Astrocyte (in vitro differentiated cells and primary cell): ENCODE measurements around the gene VAMP8. TPM values are rescaled to one million over a fixed set of nuclear protein-coding genes. Genes with fewer than 3 reads are reported as not detected.

Experiments
- DNase-seq: peaks from one replicate; pipeline ENCODE4 v3.0.0-alpha.2; 2010; ENCODE audit warnings: low read depth
- FAIRE-seq: peaks from 2 replicates; lab custom pipeline; 2011; peaks lifted over from hg19 to GRCh38; lab: Jason Lieb, UNC
- H2AFZ ChIP-seq: 2 replicates; pipeline ENCODE4 v1.6.0; 2012; ENCODE audit warnings: low read depth, low read length, inconsistent platforms
- H3K27ac ChIP-seq: 2 replicates; pipeline ENCODE4 v1.5.1; 2011; ENCODE audit warnings: low read depth, low read length, inconsistent platforms
- H3K27me3 ChIP-seq: 2 replicates; pipeline ENCODE4 v1.6.0; 2011; ENCODE audit warnings: low read length, inconsistent platforms; ENCODE audit not compliant: insufficient read depth
- H3K36me3 ChIP-seq: 2 replicates; pipeline ENCODE4 v1.5.1; 2011; ENCODE audit warnings: low read length, inconsistent platforms; ENCODE audit not compliant: insufficient read depth
- H3K4me1 ChIP-seq: 2 replicates; pipeline ENCODE4 v1.5.1; 2011; ENCODE audit warnings: low read length, inconsistent platforms; ENCODE audit not compliant: insufficient read depth
- H3K4me2 ChIP-seq: 2 replicates; pipeline ENCODE4 v1.6.0; 2012; ENCODE audit warnings: low read length, inconsistent platforms
- H3K4me3 ChIP-seq: 2 replicates; pipeline ENCODE4 v1.5.1; 2011; ENCODE audit warnings: low read depth, mild to moderate bottlenecking, low read length, inconsistent platforms; ENCODE audit not compliant: insufficient read depth
- H3K79me2 ChIP-seq: 2 replicates; pipeline ENCODE4 v1.6.0; 2012; ENCODE audit warnings: mild to moderate bottlenecking, low read length, inconsistent platforms; ENCODE audit not compliant: insufficient read depth
- H3K9ac ChIP-seq: 2 replicates; pipeline ENCODE4 v1.6.0; 2012; ENCODE audit warnings: mild to moderate bottlenecking, low read length, inconsistent platforms
- H3K9me3 ChIP-seq: 2 replicates; pipeline ENCODE4 v1.5.1; 2012; ENCODE audit warnings: low read depth, mild to moderate bottlenecking, low read length, inconsistent platforms; ENCODE audit not compliant: insufficient read depth
- H4K20me1 ChIP-seq: 2 replicates; pipeline ENCODE4 v1.6.0; 2012; ENCODE audit warnings: low read length, inconsistent platforms; ENCODE audit not compliant: insufficient read depth
- H3K27ac Mint-ChIP-seq: one replicate; pipeline ENCODE4 v1.8.0; 2021; ENCODE audit warnings: mild to moderate bottlenecking, mixed read lengths; ENCODE audit not compliant: unreplicated experiment
- H3K27me3 Mint-ChIP-seq: one replicate; pipeline ENCODE4 v1.8.0; 2021; ENCODE audit warnings: low read depth, mixed read lengths; ENCODE audit not compliant: unreplicated experiment
- H3K36me3 Mint-ChIP-seq: one replicate; pipeline ENCODE4 v1.8.0; 2021; ENCODE audit warnings: low read depth, mixed read lengths; ENCODE audit not compliant: unreplicated experiment
- H3K4me1 Mint-ChIP-seq: one replicate; pipeline ENCODE4 v1.8.0; 2021; ENCODE audit warnings: low read depth, mixed read lengths; ENCODE audit not compliant: unreplicated experiment
- H3K4me3 Mint-ChIP-seq: one replicate; pipeline ENCODE4 v1.8.0; 2021; ENCODE audit warnings: mild to moderate bottlenecking, moderate library complexity, mixed read lengths; ENCODE audit not compliant: unreplicated experiment
- H3K9me3 Mint-ChIP-seq: one replicate; pipeline ENCODE4 v1.8.0; 2021; ENCODE audit warnings: mild to moderate bottlenecking, mixed read lengths; ENCODE audit not compliant: unreplicated experiment
- EZH2 ChIP-seq: IDR thresholded peaks from 2 replicates; pipeline ENCODE4 v1.6.1; 2012; ENCODE audit warnings: mild to moderate bottlenecking, low read length, inconsistent platforms; ENCODE audit not compliant: insufficient read depth
- total RNA-seq: library from RNA; stranded (reverse); gene quantifications from 2 replicates; pipeline ENCODE4 v1.2.1, GENCODE V29; 2021
- TF ChIP-seq, protein P1 (sequence below): IDR thresholded peaks from 2 replicates; pipeline ENCODE4 v1.5.1; 2011; ENCODE audit warnings: low read depth, mild to moderate bottlenecking, inconsistent platforms, low read length, moderate library complexity; ENCODE audit not compliant: insufficient read depth

VAMP8 gene
- total RNA-seq, 1 donor from 2014 or later: 35.3 TPM

DNA sequence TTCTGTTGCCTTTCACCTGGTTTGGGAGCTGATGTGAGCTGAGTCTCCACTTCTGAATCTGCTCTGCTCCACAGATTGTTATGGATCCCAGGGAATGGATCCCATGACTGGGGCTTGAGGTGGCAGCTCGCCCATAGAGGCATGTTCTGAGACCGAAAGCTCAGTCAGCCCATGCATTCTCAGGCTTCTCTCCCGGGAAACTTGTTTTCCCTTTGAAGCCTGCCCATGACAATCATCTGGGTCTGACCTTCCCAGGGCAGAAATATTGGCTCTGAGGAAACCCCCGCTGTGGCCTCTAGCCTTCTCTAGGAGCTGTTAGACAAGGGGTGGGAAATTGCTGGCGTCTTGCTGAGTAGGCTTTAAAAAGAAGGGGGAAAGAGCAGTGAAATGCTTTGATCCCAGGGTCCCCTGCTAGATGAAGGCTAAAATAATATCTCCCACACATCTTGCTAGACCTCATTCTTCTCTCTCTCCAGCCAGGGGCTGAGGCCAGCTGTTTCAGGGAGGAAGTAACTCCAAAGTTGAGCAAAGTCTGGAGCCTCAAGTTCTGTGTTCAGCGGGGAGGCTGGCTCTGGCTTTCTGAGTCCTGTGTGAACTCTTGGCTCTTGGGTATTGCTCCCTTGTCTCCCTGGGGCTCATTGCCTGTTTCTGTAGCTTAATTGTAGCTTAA, 2.0 kb downstream of the VAMP8 start:
- no peaks in the 10 kb centered on the region for H3K27me3 ChIP-seq
- no peak overlapping the region for H3K27ac ChIP-seq
- DNase-seq (no peak), FAIRE-seq (no peak)
- H3K36me3 ChIP-seq: no peaks in the 10 kb centered on the region
- no peaks in the 10 kb centered on the region for H4K20me1 ChIP-seq
- Mint-ChIP-seq H3K4me3 (peak overlapping the region; percentile 60), H3K36me3 (peaks cover 6% of the 10 kb centered on the region), H3K4me1 (peaks cover 29% of the 10 kb centered on the region), H3K9me3 (no peaks in the 10 kb centered on the region), H3K27ac (peak overlapping the region; percentile 55), H3K27me3 (peaks cover 7% of the 10 kb centered on the region)
- peaks cover 6% of the 10 kb centered on the region for H3K4me1 ChIP-seq
- no peak overlapping the region for H3K4me3 ChIP-seq
- H2AFZ ChIP-seq: peak overlapping the region; percentile 27
- no peaks in the 10 kb centered on the region for H3K79me2 ChIP-seq
- no peak overlapping the region for H3K4me2 ChIP-seq
- H3K9me3 ChIP-seq: no peaks in the 10 kb centered on the region
- no peak for TF ChIP-seq EZH2
- TF ChIP-seq, protein P1, sequence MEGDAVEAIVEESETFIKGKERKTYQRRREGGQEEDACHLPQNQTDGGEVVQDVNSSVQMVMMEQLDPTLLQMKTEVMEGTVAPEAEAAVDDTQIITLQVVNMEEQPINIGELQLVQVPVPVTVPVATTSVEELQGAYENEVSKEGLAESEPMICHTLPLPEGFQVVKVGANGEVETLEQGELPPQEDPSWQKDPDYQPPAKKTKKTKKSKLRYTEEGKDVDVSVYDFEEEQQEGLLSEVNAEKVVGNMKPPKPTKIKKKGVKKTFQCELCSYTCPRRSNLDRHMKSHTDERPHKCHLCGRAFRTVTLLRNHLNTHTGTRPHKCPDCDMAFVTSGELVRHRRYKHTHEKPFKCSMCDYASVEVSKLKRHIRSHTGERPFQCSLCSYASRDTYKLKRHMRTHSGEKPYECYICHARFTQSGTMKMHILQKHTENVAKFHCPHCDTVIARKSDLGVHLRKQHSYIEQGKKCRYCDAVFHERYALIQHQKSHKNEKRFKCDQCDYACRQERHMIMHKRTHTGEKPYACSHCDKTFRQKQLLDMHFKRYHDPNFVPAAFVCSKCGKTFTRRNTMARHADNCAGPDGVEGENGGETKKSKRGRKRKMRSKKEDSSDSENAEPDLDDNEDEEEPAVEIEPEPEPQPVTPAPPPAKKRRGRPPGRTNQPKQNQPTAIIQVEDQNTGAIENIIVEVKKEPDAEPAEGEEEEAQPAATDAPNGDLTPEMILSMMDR: no peak
- no peak overlapping the region for H3K9ac ChIP-seq

DNA sequence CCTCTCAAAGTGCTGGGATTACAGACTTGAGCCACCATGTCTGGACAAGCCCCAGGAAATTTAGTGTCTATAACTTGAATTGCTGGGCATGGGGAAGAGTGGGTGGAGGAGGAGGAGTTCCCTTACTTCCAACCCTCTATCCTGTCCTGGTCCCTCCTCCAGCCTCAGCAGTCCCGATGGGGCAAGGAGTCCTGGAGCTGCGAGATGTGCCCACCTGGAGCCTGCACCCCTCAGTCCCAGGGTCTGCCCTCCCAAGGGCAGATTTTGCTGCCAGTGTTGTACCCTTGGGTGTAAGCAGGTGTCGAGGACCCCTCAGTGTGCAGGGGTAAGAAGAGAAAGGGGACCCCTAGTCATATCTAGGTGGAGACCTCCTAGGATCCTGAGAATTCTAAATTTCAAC, 2.8 kb downstream of the VAMP8 start:
- Histone ChIP-seq H3K9ac (no peak overlapping the region), H3K4me3 (no peak overlapping the region), H3K36me3 (no peaks in the 10 kb centered on the region), H3K4me2 (no peak overlapping the region), H2AFZ (no peak overlapping the region), H4K20me1 (no peaks in the 10 kb centered on the region), H3K27me3 (no peaks in the 10 kb centered on the region), H3K9me3 (no peaks in the 10 kb centered on the region), H3K4me1 (peaks cover 14% of the 10 kb centered on the region), H3K27ac (no peak overlapping the region), H3K79me2 (peaks cover 2% of the 10 kb centered on the region)
- H3K27me3 Mint-ChIP-seq: peaks cover 7% of the 10 kb centered on the region
- no peak for FAIRE-seq
- no peak for DNase-seq
- no peaks in the 10 kb centered on the region for H3K9me3 Mint-ChIP-seq
- no peak overlapping the region for H3K27ac Mint-ChIP-seq
- H3K36me3 Mint-ChIP-seq: peaks cover 6% of the 10 kb centered on the region
- peaks cover 33% of the 10 kb centered on the region for H3K4me1 Mint-ChIP-seq
- H3K4me3 Mint-ChIP-seq: no peak overlapping the region
- TF ChIP-seq, protein P1: no peak

- Histone ChIP-seq H3K9ac (no peak overlapping the region), H3K36me3 (no peaks in the 10 kb centered on the region), H3K79me2 (peaks cover 2% of the 10 kb centered on the region), H3K4me3 (no peak overlapping the region), H3K27me3 (no peaks in the 10 kb centered on the region), H2AFZ (no peak overlapping the region), H3K27ac (no peak overlapping the region), H4K20me1 (no peaks in the 10 kb centered on the region), H3K9me3 (no peaks in the 10 kb centered on the region), H3K4me1 (peaks cover 21% of the 10 kb centered on the region), H3K4me2 (no peak overlapping the region)
- no peak for TF ChIP-seq EZH2
- TF ChIP-seq, protein P1: no peak
- H3K4me1 Mint-ChIP-seq: peaks cover 38% of the 10 kb centered on the region
- no peak overlapping the region for H3K27ac Mint-ChIP-seq
- peaks cover 6% of the 10 kb centered on the region for H3K36me3 Mint-ChIP-seq
- no peak overlapping the region for H3K4me3 Mint-ChIP-seq
- H3K9me3 Mint-ChIP-seq: no peaks in the 10 kb centered on the region
- FAIRE-seq (no peak), DNase-seq (no peak)
- peaks cover 7% of the 10 kb centered on the region for H3K27me3 Mint-ChIP-seq
These were observed 5.1 kb downstream of the VAMP8 start for GRCh38 chr2:85582492-85582891.
